GM12864 (cell line): ENCODE results near the gene PNPLA2.

Experiments used
- DNase-seq: peaks from one replicate; pipeline ENCODE4 v3.0.0-alpha.2; 2011; ENCODE audit warnings: low read depth
- H3K4me3 ChIP-seq: 2 replicates; pipeline ENCODE4 v1.5.1; 2011; ENCODE audit warnings: mild to moderate bottlenecking, low read depth, low read length, control low read depth
- TF ChIP-seq, protein P1 (sequence below): IDR thresholded peaks from 2 replicates; pipeline ENCODE4 v1.5.1; 2011; ENCODE audit warnings: low read depth, mild to moderate bottlenecking, moderate library complexity, low read length, control low read depth, inconsistent platforms; ENCODE audit errors: missing control alignments

The PNPLA2 gene

GRCh38 chr11:830295-831117 lies 11.8 kb downstream of the PNPLA2 start:
- DNase-seq, result no peak
- TF ChIP-seq, protein P1, sequence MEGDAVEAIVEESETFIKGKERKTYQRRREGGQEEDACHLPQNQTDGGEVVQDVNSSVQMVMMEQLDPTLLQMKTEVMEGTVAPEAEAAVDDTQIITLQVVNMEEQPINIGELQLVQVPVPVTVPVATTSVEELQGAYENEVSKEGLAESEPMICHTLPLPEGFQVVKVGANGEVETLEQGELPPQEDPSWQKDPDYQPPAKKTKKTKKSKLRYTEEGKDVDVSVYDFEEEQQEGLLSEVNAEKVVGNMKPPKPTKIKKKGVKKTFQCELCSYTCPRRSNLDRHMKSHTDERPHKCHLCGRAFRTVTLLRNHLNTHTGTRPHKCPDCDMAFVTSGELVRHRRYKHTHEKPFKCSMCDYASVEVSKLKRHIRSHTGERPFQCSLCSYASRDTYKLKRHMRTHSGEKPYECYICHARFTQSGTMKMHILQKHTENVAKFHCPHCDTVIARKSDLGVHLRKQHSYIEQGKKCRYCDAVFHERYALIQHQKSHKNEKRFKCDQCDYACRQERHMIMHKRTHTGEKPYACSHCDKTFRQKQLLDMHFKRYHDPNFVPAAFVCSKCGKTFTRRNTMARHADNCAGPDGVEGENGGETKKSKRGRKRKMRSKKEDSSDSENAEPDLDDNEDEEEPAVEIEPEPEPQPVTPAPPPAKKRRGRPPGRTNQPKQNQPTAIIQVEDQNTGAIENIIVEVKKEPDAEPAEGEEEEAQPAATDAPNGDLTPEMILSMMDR, result no peak
- peak overlapping the region; percentile 30 for H3K4me3 ChIP-seq

DNA sequence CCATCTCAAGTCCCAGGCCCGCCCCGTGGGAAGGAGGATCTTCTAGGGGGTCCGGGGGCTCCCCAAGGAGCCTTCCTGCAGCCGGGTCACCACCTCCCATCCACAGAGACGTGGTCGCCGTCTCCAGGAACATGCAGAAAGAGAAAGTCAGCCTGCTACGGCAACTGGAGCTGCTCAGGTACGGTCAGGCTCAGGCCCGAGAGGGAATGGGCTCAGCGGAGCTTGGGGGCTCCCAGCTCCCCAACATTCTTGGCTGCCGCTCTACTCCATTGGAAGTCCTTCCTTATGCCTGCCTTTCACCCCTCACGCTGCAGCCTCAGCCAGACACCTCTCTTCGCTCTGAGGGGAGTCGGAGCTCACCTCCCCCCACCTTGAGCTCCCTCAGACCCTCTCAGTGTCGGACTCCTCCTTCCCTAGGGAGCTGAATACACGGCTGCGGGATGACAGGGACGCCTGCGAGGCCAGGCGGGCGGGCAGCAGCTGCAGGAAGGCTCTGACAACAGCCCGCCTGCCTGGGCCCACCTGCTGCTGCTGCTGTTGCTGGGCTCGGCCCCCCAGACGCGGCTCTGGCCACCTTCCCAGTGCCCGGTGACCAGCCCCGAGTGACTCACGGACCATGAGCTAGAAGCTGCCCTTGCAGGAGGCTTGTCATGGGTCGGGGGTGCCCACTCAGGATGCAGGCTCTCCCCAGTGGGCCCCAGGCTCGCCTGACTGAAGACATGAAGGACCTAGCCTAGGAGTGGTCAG lies 12.6 kb downstream of the PNPLA2 start:
- H3K4me3 ChIP-seq, result no peak overlapping the region
- TF ChIP-seq, protein P1, result no peak
- no peak for DNase-seq

DNA sequence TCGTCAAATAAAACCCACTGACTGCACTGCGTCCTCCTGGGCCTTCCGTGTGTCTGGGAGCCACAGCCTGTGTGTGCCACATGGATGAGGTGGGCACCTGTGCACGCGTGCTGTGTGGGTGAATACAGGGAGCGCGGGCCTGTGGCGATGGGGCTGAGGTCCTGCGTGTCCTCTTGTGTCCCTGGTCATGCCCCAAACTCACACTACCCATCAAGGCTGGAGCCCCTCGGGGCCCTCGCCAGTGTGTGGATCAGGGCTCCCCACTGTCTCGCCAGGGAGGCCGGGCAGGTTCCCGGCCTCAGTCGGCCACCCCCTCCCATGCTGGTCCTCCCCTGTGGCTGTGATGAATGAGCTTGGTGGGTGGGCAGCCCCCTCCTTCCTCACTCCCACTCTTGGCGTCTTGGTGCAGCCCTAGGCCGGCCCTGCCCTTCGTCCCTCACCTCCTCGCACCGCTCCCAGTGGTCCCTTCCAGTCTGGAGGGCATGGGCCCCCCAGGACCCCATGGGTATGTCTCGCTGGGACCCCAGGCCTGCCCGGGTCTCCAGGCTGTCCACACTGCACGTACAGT lies 13.3 kb downstream of the PNPLA2 start:
- peak overlapping the region; percentile 52 for H3K4me3 ChIP-seq
- DNase-seq, result no peak
- TF ChIP-seq, protein P1, result no peak

- H3K4me3 ChIP-seq, result peak within 1 kb of the TSS; percentile 75
- DNase-seq, result no peak
Observed at GRCh38 chr11:832529-833113, 13.9 kb downstream of the PNPLA2 start, which contains the start of gene CD151. Gene CD151 (plus strand): TSS chr11:832952. CDS start chr11:836070, 3,118 bp downstream.

DNA sequence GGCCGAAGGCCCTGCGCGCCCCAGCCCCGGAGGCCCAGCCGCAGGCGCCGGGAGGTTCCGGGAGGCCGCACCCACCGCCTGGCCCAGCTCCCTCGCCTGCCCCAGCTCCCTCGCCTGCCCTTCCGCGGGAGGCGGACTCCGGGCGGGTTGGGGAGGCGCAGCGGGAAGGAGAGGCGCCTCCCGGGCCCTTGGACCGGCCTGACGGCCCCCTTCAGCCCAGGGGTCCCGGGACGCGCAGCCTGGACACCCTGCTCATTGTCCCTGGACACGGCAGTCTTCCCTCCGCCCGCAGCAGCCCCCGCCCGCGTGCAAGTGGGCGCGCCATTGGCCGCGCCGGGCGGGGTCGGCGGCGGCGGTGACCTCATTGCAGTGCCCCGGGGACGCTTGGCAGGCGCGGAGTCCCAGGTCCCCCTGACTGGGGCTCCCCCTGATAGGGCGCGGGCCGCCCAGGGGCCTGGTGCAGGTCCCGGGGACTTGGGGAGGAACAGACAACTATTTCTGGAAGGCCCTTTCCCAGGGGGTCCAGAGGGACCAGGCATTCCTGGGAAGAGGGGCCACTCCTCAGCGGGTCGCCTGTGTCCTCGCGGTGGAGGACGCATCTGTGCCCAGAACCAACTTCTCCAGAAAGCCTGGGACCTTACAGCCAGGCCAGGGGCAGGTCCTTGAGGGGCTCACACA lies 14.5 kb downstream of the PNPLA2 start:
- TF ChIP-seq, protein P1, result no peak

More at GRCh38 chr11:832529-833113, 13.9 kb downstream of the PNPLA2 start, which contains the start of gene CD151:
- TF ChIP-seq, protein P1, result no peak

DNA sequence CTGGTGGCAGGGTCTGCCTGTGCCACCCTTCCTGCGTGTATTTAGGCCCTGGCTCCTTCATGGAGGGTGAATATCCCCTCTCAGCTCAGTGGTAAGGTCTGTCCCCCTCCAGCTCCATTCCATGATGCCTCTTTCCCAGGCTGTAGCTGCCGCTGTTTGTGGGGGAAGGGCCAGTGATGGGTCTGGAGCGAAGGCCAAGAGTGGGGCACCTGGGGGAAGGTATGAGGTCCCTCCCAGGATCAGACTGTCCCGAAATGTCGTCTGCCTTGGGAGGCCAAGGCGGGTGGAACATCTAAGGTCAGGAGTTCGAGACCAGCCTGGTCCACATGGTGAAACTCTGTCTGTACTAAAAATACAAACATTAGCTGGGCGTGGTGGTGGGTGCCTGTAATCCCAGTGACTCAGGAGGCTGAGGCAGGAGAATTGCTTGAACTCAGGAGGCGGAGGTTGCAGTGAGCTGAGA lies 15.2 kb downstream of the PNPLA2 start:
- TF ChIP-seq, protein P1, result no peak
- no peak for DNase-seq
- H3K4me3 ChIP-seq, result no peak overlapping the region; the same call in 1 of the 2 replicates

More for the DNA sequence above, 14.5 kb downstream of the PNPLA2 start:
- H3K4me3 ChIP-seq, result peak overlapping the region; percentile 75
- no peak for DNase-seq
